HG03565 (cell line): ENCODE measurements around the gene CCN5.

ENCODE experiments used
- ATAC-seq: cut with Tn5 transposase; IDR thresholded peaks from one replicate; pipeline ENCODE4 v1.9.1; 2021; ENCODE audit warnings: mild to moderate bottlenecking, moderate library complexity; ENCODE audit not compliant: unreplicated experiment

Gene CCN5

DNA sequence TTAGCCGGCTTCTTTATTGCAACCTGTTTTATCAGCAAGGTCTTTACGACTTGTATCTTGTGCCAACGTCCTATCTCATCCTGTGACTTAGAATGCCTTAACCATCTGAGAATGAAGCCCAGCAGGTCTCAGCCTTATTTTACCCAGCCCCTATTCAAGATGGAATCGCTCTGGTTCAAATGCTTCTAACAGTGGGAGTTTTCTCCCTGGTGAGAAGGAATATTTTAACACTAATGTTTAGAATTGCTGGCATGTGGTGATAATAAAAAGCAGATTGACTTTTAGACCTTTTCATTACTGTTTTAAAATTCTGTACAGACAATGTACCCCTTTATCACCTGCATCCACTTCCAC, 20.6 kb downstream of the CCN5 start:
- no peak for ATAC-seq

DNA sequence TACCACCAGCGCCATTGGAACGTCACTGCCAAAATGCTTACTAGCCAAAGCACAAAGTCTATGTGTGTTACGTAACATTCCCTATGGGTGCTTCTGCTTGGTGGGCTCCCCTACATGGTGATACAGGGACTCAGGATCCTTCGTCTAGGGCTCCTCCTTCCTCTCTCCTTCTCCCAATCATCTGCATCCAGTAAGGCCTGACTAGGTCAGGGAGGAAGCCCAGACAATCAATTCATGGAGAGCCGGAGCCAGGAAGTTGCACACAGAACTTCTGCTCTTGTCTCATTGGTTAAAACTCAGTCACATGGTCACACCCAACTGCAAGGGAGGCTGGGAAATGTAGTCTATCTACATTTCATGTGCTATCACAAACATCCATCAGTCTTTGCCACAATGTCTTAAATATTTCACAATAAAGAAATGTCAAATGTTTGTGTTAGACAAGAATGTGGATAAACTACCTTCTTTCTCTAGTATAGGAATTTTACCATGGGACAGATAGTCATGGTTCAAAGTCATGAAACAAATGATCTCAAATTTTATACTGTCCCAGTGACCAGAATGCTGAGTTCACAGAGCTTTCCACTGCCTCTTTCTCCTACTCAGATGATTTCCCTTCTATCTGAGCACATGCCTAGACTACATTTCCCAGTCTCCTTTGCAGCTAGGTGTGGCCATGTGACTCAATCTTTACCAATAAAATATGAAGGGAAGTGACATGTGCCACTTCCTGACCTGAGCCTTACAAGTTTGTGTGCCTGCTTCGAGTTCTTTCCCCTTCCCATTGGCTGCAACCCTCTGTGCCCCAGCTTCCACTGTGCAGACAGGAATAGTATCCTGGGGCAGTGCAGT, 21.2 kb downstream of the CCN5 start:
- ATAC-seq, result no peak

DNA sequence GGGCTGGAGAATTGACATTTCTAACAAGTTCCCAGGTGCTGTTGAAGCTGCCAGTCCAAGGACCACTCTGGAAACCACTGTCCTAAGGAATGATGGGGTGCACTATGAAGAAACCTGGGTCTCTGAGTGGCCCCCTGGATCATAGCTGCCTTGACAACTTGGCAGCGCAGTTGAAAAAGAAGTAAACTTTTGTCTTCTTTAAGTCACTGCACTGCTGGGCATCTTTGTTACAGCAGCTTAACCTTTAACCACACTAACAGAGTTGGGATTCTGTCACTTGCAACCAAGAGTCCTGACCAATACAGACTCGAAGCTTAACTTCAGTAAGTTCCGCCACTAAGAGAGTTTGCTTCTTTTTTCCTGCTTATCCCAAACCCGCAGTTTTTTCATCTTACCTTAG, 21.9 kb downstream of the CCN5 start:
- ATAC-seq, result no peak

DNA sequence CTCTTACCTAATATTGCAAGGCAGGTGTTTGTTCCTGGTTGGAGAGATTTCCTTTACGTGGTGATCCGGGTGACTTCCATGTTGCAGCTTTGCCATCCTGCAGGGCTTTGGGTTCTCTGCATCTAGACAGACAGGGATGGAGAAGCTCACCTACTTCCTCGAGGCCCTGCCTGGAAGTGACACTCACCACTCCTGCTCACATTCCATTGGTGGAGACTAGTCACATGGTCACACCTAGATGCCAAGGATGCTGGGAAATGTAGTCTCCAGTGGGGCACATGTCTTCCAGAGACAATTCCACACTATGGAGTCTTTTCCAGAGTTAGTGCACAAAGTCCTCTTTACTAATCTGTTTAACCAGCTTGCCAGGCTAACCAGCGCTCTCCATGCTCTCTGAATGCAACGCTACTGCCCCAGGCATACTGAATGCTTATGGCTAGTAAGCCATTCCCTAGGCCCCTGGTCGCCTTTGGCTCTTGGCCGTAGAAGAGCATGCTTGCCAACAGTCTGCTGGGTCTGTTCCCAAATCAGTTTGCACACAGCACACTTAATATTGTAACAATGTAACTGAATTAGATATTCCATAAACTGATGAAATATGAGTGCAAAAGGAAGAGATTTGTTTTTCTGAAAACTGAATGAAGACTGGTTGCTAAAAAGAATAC, 23.8 kb downstream of the CCN5 start:
- no peak for ATAC-seq

DNA sequence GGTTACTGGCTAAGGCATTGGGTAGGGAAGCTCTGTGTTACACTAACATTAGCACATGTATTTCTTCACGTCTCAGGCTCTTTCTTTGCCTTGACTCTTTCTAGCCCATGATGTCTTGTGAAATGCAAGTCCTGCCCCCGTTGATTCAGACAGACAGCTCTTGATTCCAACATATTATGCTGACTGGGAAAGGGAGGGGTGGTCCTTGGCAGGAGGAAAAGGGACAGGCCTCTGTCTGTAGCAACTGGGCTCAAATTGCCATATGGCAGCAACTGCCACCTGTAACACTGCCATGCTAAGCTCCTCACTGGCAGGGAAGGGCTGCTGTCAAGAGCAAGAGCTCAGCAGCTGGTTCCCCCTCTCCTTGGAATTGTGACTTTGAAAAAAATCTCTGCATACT, 24.8 kb downstream of the CCN5 start:
- ATAC-seq, result no peak

DNA sequence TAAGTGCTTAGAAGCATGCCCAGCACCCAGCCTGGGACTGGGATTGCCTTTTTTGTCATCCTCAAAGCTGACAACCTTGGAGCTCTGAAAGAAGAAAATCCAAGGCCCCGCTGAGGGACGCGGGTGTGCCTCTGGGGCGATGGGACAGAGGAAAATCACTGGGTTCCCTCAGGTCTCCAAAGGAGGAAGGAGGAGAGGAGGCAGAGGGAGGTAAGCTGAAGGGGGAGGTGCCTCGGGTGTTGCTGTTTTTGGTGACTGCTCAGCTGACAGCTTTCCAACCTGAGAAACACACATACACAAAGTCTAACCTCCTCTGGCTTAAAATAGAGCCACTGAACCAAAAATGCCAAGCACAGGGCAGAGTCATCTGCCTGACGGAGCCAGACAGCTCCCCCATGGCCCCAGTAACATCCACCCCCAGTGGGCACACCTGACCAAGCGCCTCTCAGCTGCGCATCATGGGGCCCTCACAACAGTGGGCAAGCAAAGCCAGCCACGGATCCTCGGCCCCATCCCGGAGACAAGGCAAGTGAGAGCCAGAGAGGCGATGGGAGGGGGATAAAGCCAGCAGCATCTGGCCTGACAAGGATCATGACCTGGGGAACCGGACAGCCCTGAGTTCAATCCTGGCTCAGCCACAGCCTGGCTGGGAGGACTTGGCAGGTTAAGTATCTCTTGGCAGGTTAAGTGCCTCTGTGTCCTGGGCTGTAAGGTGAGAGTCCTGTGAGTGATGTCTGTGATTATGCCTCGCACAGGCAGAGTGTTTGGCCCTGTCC, 27.3 kb downstream of the CCN5 start:
- ATAC-seq, result no peak

DNA sequence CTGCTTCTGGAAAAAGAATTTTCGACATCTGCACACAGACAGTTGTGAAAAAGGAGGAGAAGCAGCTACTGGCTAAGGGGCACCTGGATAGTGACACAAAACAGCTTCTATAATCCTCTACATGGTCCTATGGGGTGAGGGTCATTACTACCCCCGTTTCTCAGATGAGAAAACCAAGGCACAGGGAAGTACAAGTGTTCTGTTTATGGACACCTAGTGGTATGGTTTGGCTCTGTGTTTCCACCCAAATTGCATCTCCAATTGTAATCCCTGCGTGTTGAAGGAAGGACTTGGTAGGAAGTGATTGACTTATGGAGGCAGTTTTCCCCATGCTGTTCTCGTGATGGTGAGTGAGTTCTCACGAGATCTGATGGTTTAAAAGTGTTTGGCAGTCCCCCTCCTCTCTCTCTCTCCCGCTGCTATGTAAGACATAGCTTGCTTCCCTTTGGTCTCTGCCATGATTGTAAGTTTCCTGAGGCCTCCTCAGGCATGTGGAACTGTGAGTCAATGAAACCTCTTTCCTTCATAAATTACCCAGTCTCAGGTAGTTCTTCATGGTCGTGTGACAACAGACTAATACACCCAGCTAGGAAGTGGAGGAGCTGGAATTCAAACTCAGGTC, 28.0 kb downstream of the CCN5 start:
- no peak for ATAC-seq

DNA sequence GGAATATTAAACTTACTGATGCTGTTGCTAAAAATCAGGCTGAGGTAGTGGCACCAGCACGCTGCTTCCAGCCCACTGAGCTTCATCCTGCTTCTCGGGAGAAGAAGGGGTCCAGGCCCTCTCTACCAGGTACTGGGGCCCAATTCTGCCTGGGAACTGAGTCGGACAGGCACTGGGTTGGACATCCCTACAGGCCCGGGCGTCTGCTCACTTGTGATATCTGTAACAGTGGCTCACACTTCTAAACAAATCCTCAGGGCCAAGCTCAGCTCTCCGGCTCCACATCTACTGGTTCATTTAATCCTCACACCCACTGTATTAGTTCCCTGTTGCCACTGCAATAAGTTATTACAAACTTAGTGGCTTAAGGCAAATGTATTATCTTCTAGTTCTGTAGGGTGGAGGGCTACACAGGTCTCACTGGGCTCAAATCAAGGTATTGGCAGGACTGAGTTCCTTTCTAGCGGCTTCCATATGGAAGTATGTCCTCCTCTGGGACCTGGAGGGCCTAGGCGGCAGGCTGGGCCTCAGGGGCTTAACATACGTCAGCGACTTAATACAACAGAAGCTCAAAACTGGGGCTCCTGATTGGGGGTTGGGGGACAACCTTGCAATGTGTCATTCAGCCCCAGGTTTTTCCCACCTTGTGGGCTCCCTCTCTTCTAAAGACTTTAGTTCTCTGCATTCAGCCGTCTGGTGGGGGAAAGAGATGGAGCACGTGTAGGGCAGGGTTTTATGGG, 28.9 kb downstream of the CCN5 start:
- ATAC-seq, result no peak

DNA sequence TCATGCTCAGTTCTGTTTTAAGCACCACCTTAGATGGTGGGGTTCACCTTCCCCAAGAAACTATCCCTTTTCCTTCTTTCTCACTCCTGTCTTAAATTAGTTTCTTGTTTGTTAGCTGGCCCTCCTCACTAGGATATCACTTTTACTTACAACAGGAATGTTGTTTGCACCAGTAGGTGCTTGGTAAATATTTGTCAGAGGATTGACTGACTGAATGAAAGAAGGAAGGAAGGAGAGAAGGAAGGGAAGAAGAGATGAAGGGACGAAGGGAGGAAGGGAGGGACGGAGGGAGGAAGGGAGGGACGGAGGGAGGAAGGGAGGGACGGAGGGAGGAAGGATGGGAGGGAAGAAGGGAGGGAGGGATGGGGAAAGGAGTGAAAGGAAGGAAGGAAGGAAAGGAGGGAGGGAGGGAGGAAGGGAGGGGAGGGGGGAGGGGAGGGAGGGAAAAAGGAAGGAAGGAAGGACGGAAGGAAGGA, 30.0 kb downstream of the CCN5 start:
- ATAC-seq, result no peak

DNA sequence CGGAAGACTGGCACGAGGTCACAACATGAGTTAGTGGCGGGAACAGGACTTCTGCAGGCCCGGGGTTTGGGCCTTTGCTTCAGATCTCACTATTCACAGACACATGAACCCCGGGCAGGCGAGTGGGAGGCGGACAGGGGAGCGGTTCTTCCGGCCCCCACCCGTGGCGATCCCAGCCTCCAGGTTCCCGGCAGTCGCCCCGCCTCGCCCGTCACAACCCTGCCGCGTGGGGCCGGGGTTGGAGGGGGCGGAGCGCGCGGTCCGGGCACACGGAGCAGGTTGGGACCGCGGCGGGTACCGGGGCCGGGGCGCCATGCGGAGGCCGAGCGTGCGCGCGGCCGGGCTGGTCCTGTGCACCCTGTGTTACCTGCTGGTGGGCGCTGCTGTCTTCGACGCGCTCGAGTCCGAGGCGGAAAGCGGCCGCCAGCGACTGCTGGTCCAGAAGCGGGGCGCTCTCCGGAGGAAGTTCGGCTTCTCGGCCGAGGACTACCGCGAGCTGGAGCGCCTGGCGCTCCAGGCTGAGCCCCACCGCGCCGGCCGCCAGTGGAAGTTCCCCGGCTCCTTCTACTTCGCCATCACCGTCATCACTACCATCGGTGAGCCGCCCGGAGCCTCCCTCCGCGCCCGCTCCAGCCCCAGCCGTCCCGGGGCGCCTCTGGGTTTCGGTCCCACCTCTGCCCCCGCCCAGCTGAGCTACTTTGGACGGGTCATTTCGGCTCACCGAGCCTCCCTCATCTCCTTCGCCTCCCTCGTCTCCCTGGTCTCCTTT, 30.6 kb downstream of the CCN5 start, which contains the start of gene KCNK15:
KCNK15 (plus strand) TSS at position 268 of the 769 bp plus-strand sequence; CDS start at position 314, 46 bp downstream.
- no peak for ATAC-seq

DNA sequence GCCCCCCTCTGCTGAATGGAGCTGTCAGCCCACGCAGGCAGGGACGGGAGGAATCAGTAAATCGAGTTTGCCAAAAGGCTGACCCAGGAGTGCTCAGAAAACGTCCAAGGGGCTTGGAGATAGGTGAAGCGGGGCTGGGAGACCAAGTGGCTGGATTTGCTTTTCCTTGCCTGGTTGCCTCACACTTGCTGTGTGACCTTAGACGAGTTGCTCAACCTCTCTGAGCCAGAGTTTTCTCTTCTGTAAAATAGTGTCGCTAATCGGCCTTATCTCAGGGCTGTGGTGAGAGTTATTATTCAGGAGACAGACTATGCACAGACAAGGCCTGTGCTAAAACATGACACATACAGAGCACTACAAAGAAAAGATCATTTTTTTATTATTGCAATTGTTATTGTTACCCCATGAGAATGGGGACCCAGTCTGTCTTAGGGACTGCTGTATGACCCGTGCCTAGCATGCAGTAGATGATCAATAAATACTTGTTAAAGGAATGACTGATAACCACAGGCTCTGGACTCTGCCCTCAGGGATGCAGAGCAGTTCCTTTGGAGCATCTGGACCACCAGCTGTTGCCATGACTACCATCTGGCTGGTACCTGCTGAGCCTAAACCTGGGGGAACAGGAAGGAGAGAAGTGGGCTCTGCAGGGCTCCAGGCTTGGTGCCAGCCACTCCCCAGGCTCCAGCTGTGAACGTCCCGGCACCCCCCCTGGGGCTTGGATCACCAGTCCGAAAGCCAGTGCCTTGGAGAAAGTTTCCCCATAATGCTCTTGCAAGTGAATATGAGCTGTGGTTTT, 31.4 kb downstream of the CCN5 start:
- no peak for ATAC-seq

DNA sequence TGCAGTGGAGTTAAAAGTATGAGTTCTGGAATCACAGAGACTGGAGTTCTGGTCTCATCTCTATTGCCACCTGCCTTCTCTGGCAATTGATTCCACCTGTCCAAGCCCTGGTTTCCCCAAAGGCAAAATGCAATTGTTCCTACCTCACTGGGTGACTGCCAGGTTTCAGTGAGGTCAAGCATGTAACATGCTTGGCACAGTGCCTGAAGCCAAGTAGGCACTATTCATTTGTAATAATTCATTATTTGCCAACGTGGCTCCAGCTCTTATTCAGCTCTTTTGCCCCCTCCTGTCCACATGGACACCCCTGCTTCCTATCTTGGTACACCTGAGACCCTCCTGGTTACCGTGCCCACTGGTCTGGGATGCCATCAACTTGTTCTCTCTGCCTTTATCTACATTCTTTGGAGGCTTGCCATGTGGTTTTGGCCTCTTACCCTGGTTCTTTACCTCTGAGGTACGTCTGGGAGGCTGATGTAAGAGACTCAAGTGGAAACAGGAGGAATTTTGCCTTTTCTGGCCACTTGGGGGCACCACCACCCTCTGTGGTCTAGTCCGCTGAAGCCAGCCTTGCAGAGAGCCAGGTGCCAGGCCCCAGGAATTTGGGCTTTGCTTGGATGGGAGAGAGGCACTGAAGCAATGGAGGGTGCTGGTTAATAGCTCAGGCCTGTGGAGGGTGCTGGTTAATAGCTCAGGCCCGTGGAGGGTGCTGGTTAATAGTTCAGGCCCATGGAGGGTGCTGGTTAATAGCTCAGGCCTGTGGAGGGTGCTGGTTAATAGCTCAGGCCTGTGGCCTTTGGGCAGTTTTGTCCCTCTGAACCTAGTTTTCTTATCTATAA, 32.2 kb downstream of the CCN5 start:
- ATAC-seq, result no peak

DNA sequence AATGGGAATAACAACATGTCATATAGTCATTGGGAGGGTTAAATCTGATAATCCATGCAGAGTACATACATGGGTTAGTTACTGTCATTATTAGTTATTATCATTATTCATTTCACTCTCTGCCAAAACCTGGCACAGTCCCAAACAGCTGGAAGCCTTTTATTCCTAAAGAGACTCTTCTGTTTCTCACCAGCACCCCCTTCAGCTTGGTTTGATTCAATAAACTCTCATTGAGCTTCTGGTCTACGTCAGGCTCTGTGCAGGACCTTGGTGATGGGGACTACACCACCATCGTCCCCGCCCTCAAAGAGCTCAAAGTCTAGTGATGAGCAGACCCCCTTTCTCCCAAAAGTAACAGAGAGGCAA, 32.8 kb downstream of the CCN5 start:
- no peak for ATAC-seq

DNA sequence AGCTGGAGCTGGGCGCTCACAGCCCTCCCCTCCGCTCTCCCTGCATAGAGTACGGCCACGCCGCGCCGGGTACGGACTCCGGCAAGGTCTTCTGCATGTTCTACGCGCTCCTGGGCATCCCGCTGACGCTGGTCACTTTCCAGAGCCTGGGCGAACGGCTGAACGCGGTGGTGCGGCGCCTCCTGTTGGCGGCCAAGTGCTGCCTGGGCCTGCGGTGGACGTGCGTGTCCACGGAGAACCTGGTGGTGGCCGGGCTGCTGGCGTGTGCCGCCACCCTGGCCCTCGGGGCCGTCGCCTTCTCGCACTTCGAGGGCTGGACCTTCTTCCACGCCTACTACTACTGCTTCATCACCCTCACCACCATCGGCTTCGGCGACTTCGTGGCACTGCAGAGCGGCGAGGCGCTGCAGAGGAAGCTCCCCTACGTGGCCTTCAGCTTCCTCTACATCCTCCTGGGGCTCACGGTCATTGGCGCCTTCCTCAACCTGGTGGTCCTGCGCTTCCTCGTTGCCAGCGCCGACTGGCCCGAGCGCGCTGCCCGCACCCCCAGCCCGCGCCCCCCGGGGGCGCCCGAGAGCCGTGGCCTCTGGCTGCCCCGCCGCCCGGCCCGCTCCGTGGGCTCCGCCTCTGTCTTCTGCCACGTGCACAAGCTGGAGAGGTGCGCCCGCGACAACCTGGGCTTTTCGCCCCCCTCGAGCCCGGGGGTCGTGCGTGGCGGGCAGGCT, 35.1 kb downstream of the CCN5 start:
- no peak for ATAC-seq

DNA sequence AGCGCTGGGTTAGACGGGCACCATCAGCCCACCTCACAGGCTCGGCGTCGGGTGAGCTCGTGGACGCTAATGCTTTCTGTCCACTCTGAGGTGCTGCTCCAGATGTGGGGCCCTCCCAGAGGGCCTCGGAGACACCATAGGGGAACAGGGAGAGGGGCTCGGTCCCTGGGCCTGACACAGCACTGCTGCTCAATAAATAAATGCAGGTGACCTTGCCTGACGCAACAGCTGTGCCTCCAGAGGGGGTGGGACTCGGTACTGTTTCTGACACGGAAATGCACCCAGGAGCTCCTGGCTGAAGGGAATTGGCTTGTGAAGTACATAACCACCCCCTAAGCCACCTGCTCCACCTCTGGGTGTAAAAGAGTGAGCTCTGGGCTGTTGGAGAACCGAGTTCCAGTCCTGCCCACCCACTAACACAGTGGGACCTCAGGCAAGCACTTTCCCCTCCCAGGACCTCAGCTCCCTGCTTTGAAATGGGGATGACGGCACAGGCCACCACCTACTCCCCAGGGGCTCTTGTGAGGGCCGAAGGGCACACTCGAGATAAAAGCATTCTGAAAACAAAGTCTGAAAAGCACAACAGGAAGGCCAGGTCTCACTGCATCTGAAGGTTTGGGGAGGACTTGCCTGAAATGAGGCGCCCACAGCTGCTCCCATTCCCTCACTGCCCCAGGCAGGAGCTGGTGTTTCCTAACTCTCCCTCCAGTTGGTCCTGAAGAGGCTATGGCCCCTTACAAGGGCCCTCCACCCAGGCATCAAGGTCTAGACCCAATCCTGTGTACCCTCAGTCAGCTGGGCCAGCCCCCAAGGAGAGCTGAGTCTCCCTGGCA, 37.1 kb downstream of the CCN5 start:
- ATAC-seq, result no peak

DNA sequence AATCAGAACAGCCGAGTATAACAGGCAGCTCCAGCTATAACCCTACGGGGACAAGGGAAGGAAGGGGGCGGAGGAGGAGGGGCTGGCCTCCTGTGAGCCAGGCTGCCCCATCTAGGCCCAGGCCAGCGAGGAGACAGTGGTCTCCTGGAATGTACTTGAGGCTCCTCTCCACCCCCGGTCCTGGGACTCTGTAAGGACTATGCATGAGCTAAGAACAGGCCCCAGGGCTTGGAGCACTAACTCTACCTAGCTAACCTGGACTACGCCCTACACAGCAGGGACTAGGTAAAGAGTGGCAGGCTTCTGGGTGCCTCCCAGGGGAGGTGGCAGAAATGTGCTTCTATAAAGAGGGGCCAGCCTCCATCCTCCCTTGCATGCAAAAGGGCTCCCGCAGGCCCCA, 39.4 kb downstream of the CCN5 start:
- ATAC-seq, result no peak
